GM12878 (cell line): ENCODE measurements around the gene CCDC43. TPM values are rescaled to one million over a fixed set of nuclear protein-coding genes. Genes with fewer than 3 reads are reported as not detected.
A peak's percentile ranks its signal among the peaks of the same experiment; 100 is the strongest.

Experiments used
- CEBPZ ChIP-seq: fragments of 150-350 bp; IDR thresholded peaks from 2 replicates; pipeline ENCODE4 v1.6.1; 2016; ENCODE audit warnings: low read depth, low read length
- CHD1 ChIP-seq: IDR thresholded peaks from 2 replicates; pipeline ENCODE4 v1.6.1; 2012; ENCODE audit warnings: low read depth, low read length, improper control_type of control experiment
- CREB1 ChIP-seq: IDR thresholded peaks from 2 replicates; pipeline ENCODE4 v1.6.1; 2012; ENCODE audit warnings: low read depth, mild to moderate bottlenecking, inconsistent platforms
- E4F1 ChIP-seq: fragments of 450-650 bp; IDR thresholded peaks from 2 replicates; pipeline ENCODE4 v1.6.1; 2018; ENCODE audit warnings: borderline replicate concordance, mild to moderate bottlenecking; ENCODE audit not compliant: partially characterized antibody
- ESRRA ChIP-seq: IDR thresholded peaks from 2 replicates; pipeline ENCODE4 v1.6.1; 2012; ENCODE audit warnings: mild to moderate bottlenecking, low read length, improper control_type of control experiment
- FOXK2 ChIP-seq: fragments of 450-650 bp; IDR thresholded peaks from 2 replicates; pipeline ENCODE4 v1.6.1; 2017; ENCODE audit warnings: mild to moderate bottlenecking, moderate library complexity
- GABPA ChIP-seq: IDR thresholded peaks from 2 replicates; pipeline ENCODE4 v1.6.1; 2014; ENCODE audit warnings: antibody characterized with exemption, low read depth, mild to moderate bottlenecking, inconsistent platforms
- IKZF1 ChIP-seq: fragments of 450-650 bp; conservative IDR thresholded peaks from 2 replicates; pipeline ENCODE4 v1.6.1; 2017; ENCODE audit warnings: antibody characterized with exemption, mild to moderate bottlenecking
- IRF4 ChIP-seq: IDR thresholded peaks from 2 replicates; pipeline ENCODE4 v1.6.1; 2011; ENCODE audit warnings: low read depth, low read length
- KLF5 ChIP-seq: fragments of 450-650 bp; IDR thresholded peaks from 2 replicates; pipeline ENCODE4 v1.6.1; 2014; ENCODE audit warnings: mild to moderate bottlenecking; ENCODE audit not compliant: partially characterized antibody
- MLLT1 ChIP-seq: fragments of 450-650 bp; IDR thresholded peaks from 2 replicates; pipeline ENCODE4 v1.6.1; 2016; ENCODE audit warnings: mild to moderate bottlenecking
- MTA3 ChIP-seq: IDR thresholded peaks from 2 replicates; pipeline ENCODE4 v1.6.1; 2012; ENCODE audit warnings: low read length, inconsistent platforms, borderline replicate concordance
- NFIC ChIP-seq: IDR thresholded peaks from 2 replicates; pipeline ENCODE4 v1.6.1; 2012; ENCODE audit warnings: low read depth, mild to moderate bottlenecking, inconsistent platforms, low read length, moderate library complexity
- NR2F1 ChIP-seq: fragments of 450-650 bp; conservative IDR thresholded peaks from 2 replicates; pipeline ENCODE4 v1.6.1; 2017; ENCODE audit warnings: mild to moderate bottlenecking
- POLR2A ChIP-seq: IDR thresholded peaks from 2 replicates; pipeline ENCODE4 v1.6.1; 2011; ENCODE audit warnings: low read depth, mild to moderate bottlenecking, low read length
- POU2F2 ChIP-seq: IDR thresholded peaks from 3 replicates; pipeline ENCODE4 v1.6.1; 2011; ENCODE audit warnings: low read depth, mild to moderate bottlenecking, low read length, borderline replicate concordance
- RUNX3 ChIP-seq: IDR thresholded peaks from 2 replicates; pipeline ENCODE4 v1.6.1; 2012; ENCODE audit warnings: low read length, inconsistent platforms
- SIN3A ChIP-seq: IDR thresholded peaks from 2 replicates; pipeline ENCODE4 v1.6.1; 2012; ENCODE audit warnings: low read depth, low read length, improper control_type of control experiment
- SMAD5 ChIP-seq: IDR thresholded peaks from 2 replicates; pipeline ENCODE4 v1.6.1; 2016; ENCODE audit warnings: antibody characterized with exemption, low read depth
- SREBF2 ChIP-seq: IDR thresholded peaks from 2 replicates; pipeline ENCODE4 v1.6.1; 2012; ENCODE audit warnings: mild to moderate bottlenecking, low read length
- USF2 ChIP-seq: IDR thresholded peaks from 2 replicates; pipeline ENCODE4 v1.6.1; 2011; ENCODE audit warnings: low read depth, low read length, improper control_type of control experiment, borderline replicate concordance
- ZNF622 ChIP-seq: fragments of 450-650 bp; IDR thresholded peaks from 2 replicates; pipeline ENCODE4 v1.6.1; 2017; ENCODE audit warnings: mild to moderate bottlenecking, inconsistent platforms
- ZSCAN29 ChIP-seq: fragments of 450-650 bp; IDR thresholded peaks from 2 replicates; pipeline ENCODE4 v1.6.1; 2017; ENCODE audit warnings: mild to moderate bottlenecking, moderate library complexity
- polyA plus RNA-seq, 11 experiments: library from polyadenylated mRNA; depleted of rRNA in 4 of 11; unstranded in 6 of 11; stranded (reverse) in 5 of 11; fragments of >200 nt; fragmentation: Nextera tagmentation in 4 of 11; fragmentation: Illumina TruSeq in 1 of 11; extraction: Ambion mirVana in 4 of 11; extraction: Trizol in 1 of 11; gene quantifications; 1 replicate in 1 of 11; 2 replicates in 10 of 11; pipeline versions ENCODE4 v1.2.1 to v1.2.3, GENCODE V29; 2011 to 2016; ENCODE audit warnings: inconsistent platforms in 2 of 11, missing spikeins in 2 of 11, low read depth in 1 of 11
- total RNA-seq, 4 experiments: library from RNA; depleted of rRNA in 3 of 4; stranded (reverse); fragments of >200 nt in 3 of 4; fragmentation: Illumina TruSeq in 1 of 4; extraction: Trizol in 1 of 4; gene quantifications; 2 replicates each; pipeline versions ENCODE4 v1.2.1 to v1.2.3, GENCODE V29; 2013 to 2021

CCDC43 gene
- total and polyA plus RNA-seq, 10 of the 15 experiments (the other 5 are each of a cell fraction or from before 2014, with no cell fraction given), result 10.8 to 42.3 (median 24.1) TPM

- TF ChIP-seq MLLT1 (peak; percentile 78), SREBF2 (no peak), ZNF622 (no peak), SMAD5 (peak; percentile 65; the same call in 1 of the 2 replicates), CHD1 (no peak), IKZF1 (peak; percentile 82), CEBPZ (no peak), POU2F2 (peak; percentile 74; the same call in 2 of the 3 replicates), SIN3A (peak; percentile 99), CREB1 (peak; percentile 84), RUNX3 (peak; percentile 44; the same call in 1 of the 2 replicates), NR2F1 (0 out of 2 replicates have a peak, but pooled peaks have one; percentile 15), E4F1 (peak; percentile 37), POLR2A (peak; percentile 71), GABPA (peak; percentile 63), ZSCAN29 (no peak), IRF4 (0 out of 2 replicates have a peak, but pooled peaks have one; percentile 4), USF2 (no peak), FOXK2 (peak; percentile 23; the same call in 1 of the 2 replicates), NFIC (peak; percentile 39; the same call in 1 of the 2 replicates), MTA3 (no peak; the same call in 1 of the 2 replicates), KLF5 (no peak), ESRRA (0 out of 2 replicates have a peak, but pooled peaks have one; percentile 51)
Measured at GRCh38 chr17:44708401-44709263, 19.1 kb upstream of the CCDC43 start, which contains the start of gene DBF4B (continued).
